ENCODE data around the gene ATP2B2. TPM values are rescaled to one million over a fixed set of nuclear protein-coding genes. Genes with fewer than 3 reads are reported as not detected.

The ATP2B2 gene
- total RNA-seq, 1 experiment from 2014 or later = not detected

- no peaks in the 10 kb centered on the region for H3K36me3 Mint-ChIP-seq (ENCODE audit: insufficient read depth, unreplicated experiment)
- peak; percentile 63 for DNase-seq
- H3K27ac Mint-ChIP-seq (ENCODE audit: unreplicated experiment) = no peak overlapping the region
- no peak for TF ChIP-seq CTCF (IDR thresholded peaks at IDR 0.05; ENCODE audit: unreplicated experiment)
- peaks cover 83% of the 10 kb centered on the region for H3K27me3 Mint-ChIP-seq (ENCODE audit: unreplicated experiment)
- no peaks in the 10 kb centered on the region for H3K9me3 Mint-ChIP-seq (ENCODE audit: low read depth, unreplicated experiment)
- intact Hi-C loops (cut with micrococcal nuclease; ENCODE audit: unreplicated experiment) = no loop called here
- H3K4me1 Mint-ChIP-seq (ENCODE audit: low read depth, unreplicated experiment) = no peaks in the 10 kb centered on the region
- no peak overlapping the region for H3K4me3 Mint-ChIP-seq (ENCODE audit: low read depth, unreplicated experiment)
- no TSS peak for BruUV-seq (replicated peaks)
- CTCF ChIA-PET = no interaction called here
Measured at GRCh38 chr3:10459954-10460754, 45.2 kb downstream of the ATP2B2 start.

GRCh38 chr3:10457560-10457959 is 47.8 kb downstream of the ATP2B2 start:
- TF ChIP-seq CTCF (IDR thresholded peaks at IDR 0.05; ENCODE audit: unreplicated experiment) = no peak
- DNase-seq = no peak
- no peaks in the 10 kb centered on the region for H3K36me3 Mint-ChIP-seq (ENCODE audit: insufficient read depth, unreplicated experiment)
- BruUV-seq (replicated peaks) = no TSS peak
- H3K4me3 Mint-ChIP-seq (ENCODE audit: low read depth, unreplicated experiment) = no peak overlapping the region
- CTCF ChIA-PET = interaction anchor here (0.5 kb wide), 1 partner anchor 66 kb away, joined by 3 read pairs; no protein-coding TSS in a partner anchor
- intact Hi-C loops (cut with micrococcal nuclease; ENCODE audit: unreplicated experiment) = no loop called here
- H3K4me1 Mint-ChIP-seq (ENCODE audit: low read depth, unreplicated experiment) = no peaks in the 10 kb centered on the region
- H3K27me3 Mint-ChIP-seq (ENCODE audit: unreplicated experiment) = peaks cover 90% of the 10 kb centered on the region
- no peaks in the 10 kb centered on the region for H3K9me3 Mint-ChIP-seq (ENCODE audit: low read depth, unreplicated experiment)
- H3K27ac Mint-ChIP-seq (ENCODE audit: unreplicated experiment) = no peak overlapping the region

GRCh38 chr3:10456981-10457380 is 48.4 kb downstream of the ATP2B2 start:
- Mint-ChIP-seq H3K36me3 (ENCODE audit: insufficient read depth, unreplicated experiment) (no peaks in the 10 kb centered on the region), H3K4me1 (ENCODE audit: low read depth, unreplicated experiment) (no peaks in the 10 kb centered on the region), H3K27ac (ENCODE audit: unreplicated experiment) (no peak overlapping the region), H3K27me3 (ENCODE audit: unreplicated experiment) (peaks cover 90% of the 10 kb centered on the region), H3K9me3 (ENCODE audit: low read depth, unreplicated experiment) (no peaks in the 10 kb centered on the region), H3K4me3 (ENCODE audit: low read depth, unreplicated experiment) (no peak overlapping the region)
- intact Hi-C loops (cut with micrococcal nuclease; ENCODE audit: unreplicated experiment) = no loop called here
- CTCF ChIA-PET = no interaction called here
- no TSS peak for BruUV-seq (replicated peaks)
- no peak for DNase-seq
- TF ChIP-seq CTCF (IDR thresholded peaks at IDR 0.05; ENCODE audit: unreplicated experiment) = no peak

- no peak for DNase-seq
- Mint-ChIP-seq H3K27me3 (ENCODE audit: unreplicated experiment) (peaks cover 96% of the 10 kb centered on the region), H3K4me1 (ENCODE audit: low read depth, unreplicated experiment) (no peaks in the 10 kb centered on the region), H3K4me3 (ENCODE audit: low read depth, unreplicated experiment) (no peak overlapping the region), H3K27ac (ENCODE audit: unreplicated experiment) (no peak overlapping the region), H3K9me3 (ENCODE audit: low read depth, unreplicated experiment) (no peaks in the 10 kb centered on the region), H3K36me3 (ENCODE audit: insufficient read depth, unreplicated experiment) (no peaks in the 10 kb centered on the region)
- no peak for TF ChIP-seq CTCF (IDR thresholded peaks at IDR 0.05; ENCODE audit: unreplicated experiment)
- CTCF ChIA-PET = no interaction called here
- BruUV-seq (replicated peaks) = no TSS peak
- intact Hi-C loops (cut with micrococcal nuclease; ENCODE audit: unreplicated experiment) = no loop called here
Measured at GRCh38 chr3:10455545-10455914, 49.9 kb downstream of the ATP2B2 start.
